ENCODE measurements around the gene DYNC2I2.

DYNC2I2 gene

DNA sequence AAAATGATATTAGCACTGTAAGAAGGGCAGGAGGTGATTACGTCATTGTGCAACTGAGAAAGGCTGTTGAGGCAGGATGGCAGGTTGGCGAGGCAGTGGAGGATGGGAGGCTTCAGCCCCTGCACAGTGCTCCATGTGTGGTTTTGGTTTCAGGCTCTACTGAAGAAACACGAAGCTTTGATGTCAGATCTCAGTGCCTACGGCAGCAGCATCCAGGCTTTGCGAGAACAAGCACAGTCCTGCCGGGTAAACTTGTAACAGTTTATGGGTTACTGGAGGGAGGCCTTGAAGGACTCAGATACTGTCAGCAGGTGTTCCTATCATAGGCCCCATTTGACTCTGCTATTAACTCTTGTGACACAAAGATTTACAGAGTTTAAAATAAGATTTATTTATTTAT is 69.2 kb downstream of the DYNC2I2 start:
- TF ChIP-seq POLR2AphosphoS5 (IDR thresholded peaks at IDR 0.05; ENCODE audit: low read depth, low read length) (no peak), TAF1 (IDR thresholded peaks at IDR 0.05; ENCODE audit: borderline replicate concordance, insufficient read depth, low read length) (no peak), FOXP2 (optimal IDR thresholded peaks at IDR 0.05; ENCODE audit: borderline replicate concordance, extremely low read depth, extremely low read length, insufficient read depth) (no peak), SIN3A (IDR thresholded peaks at IDR 0.05; ENCODE audit: borderline replicate concordance, insufficient read depth, low read length) (no peak)
- TF ChIP-seq, protein P1, sequence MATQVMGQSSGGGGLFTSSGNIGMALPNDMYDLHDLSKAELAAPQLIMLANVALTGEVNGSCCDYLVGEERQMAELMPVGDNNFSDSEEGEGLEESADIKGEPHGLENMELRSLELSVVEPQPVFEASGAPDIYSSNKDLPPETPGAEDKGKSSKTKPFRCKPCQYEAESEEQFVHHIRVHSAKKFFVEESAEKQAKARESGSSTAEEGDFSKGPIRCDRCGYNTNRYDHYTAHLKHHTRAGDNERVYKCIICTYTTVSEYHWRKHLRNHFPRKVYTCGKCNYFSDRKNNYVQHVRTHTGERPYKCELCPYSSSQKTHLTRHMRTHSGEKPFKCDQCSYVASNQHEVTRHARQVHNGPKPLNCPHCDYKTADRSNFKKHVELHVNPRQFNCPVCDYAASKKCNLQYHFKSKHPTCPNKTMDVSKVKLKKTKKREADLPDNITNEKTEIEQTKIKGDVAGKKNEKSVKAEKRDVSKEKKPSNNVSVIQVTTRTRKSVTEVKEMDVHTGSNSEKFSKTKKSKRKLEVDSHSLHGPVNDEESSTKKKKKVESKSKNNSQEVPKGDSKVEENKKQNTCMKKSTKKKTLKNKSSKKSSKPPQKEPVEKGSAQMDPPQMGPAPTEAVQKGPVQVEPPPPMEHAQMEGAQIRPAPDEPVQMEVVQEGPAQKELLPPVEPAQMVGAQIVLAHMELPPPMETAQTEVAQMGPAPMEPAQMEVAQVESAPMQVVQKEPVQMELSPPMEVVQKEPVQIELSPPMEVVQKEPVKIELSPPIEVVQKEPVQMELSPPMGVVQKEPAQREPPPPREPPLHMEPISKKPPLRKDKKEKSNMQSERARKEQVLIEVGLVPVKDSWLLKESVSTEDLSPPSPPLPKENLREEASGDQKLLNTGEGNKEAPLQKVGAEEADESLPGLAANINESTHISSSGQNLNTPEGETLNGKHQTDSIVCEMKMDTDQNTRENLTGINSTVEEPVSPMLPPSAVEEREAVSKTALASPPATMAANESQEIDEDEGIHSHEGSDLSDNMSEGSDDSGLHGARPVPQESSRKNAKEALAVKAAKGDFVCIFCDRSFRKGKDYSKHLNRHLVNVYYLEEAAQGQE (IDR thresholded peaks at IDR 0.05; ENCODE audit: insufficient read depth in 1 of 2, low read depth in 2 of 2, low read length in 2 of 2), result no peak
